BJ (cell line): ENCODE data around the gene MAP3K20. TPM values are rescaled to one million over a fixed set of nuclear protein-coding genes. Genes with fewer than 3 reads are reported as not detected.

Source experiments
- CTCF ChIA-PET: fragments of 350-600 bp; formaldehyde crosslinking; extraction: SDS; loops from one replicate; lab custom pipeline; 2021; ENCODE audit warnings: antibody characterized with exemption, inconsistent platforms; lab: Yijun Ruan, JAX
- POLR2A ChIA-PET: fragments of 300-600 bp; sonication (Branson Sonifier 250); formaldehyde crosslinking; extraction: SDS; loops from one replicate; lab custom pipeline; 2021; ENCODE audit warnings: antibody characterized with exemption; lab: Charles Lee
- DNase-seq: peaks from one replicate; pipeline ENCODE4 v3.0.0-alpha.2; 2011; ENCODE audit warnings: low read depth
- H3K27me3 ChIP-seq: 2 replicates; pipeline ENCODE4 v1.6.0; 2011; ENCODE audit warnings: low read length; ENCODE audit not compliant: control insufficient read depth, insufficient read depth
- H3K36me3 ChIP-seq: 2 replicates; pipeline ENCODE4 v1.5.1; 2011; ENCODE audit warnings: low read length; ENCODE audit not compliant: control insufficient read depth, insufficient read depth
- H3K4me3 ChIP-seq: 2 replicates; pipeline ENCODE4 v1.5.1; 2011; ENCODE audit warnings: low read depth, mild to moderate bottlenecking, control low read depth, low read length
- polyA plus RNA-seq: library from polyadenylated mRNA; depleted of rRNA; stranded (reverse); fragments of >200 nt; gene quantifications from 2 replicates; pipeline ENCODE4 v1.2.3, GENCODE V29; 2011
- TF ChIP-seq, protein P1 (sequence below): IDR thresholded peaks from 2 replicates; pipeline ENCODE4 v1.5.1; 2011; ENCODE audit warnings: low read depth, mild to moderate bottlenecking, control low read depth, inconsistent platforms, low read length, moderate library complexity; ENCODE audit not compliant: insufficient read depth

Gene MAP3K20
- polyA plus RNA-seq, 1 experiment, result 45.4 TPM

DNA sequence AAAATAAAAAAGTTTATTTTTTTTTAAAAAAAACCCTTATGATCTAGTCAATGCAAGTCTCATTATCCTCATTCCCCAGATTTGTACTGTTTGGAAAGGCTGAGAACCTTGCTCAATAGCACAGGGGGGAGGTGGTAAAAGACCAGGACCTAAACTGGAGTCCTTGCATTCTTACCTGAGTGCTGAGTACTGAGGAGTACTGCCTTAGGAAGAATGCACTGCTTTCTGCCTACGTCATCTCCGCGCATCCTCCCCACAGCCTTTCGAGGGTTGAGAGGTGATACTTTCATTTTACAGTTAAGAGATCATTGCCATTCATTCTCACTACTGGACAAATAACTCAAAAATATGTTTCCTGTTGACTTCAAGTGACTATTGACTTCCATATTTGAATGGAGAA is 73.8 kb downstream of the MAP3K20 start:
- DNase-seq, result no peak
- H3K27me3 ChIP-seq, result no peaks in the 10 kb centered on the region
- TF ChIP-seq, protein P1, sequence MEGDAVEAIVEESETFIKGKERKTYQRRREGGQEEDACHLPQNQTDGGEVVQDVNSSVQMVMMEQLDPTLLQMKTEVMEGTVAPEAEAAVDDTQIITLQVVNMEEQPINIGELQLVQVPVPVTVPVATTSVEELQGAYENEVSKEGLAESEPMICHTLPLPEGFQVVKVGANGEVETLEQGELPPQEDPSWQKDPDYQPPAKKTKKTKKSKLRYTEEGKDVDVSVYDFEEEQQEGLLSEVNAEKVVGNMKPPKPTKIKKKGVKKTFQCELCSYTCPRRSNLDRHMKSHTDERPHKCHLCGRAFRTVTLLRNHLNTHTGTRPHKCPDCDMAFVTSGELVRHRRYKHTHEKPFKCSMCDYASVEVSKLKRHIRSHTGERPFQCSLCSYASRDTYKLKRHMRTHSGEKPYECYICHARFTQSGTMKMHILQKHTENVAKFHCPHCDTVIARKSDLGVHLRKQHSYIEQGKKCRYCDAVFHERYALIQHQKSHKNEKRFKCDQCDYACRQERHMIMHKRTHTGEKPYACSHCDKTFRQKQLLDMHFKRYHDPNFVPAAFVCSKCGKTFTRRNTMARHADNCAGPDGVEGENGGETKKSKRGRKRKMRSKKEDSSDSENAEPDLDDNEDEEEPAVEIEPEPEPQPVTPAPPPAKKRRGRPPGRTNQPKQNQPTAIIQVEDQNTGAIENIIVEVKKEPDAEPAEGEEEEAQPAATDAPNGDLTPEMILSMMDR, result no peak
- no peaks in the 10 kb centered on the region for H3K36me3 ChIP-seq
- CTCF ChIA-PET, result interaction anchor here (1.3 to 1.4 kb wide), 2 partner anchors 13 to 122 kb away, joined by 3 to 4 read pairs; no protein-coding TSS in a partner anchor
- POLR2A ChIA-PET, result no interaction called here
- no peak overlapping the region for H3K4me3 ChIP-seq

DNA sequence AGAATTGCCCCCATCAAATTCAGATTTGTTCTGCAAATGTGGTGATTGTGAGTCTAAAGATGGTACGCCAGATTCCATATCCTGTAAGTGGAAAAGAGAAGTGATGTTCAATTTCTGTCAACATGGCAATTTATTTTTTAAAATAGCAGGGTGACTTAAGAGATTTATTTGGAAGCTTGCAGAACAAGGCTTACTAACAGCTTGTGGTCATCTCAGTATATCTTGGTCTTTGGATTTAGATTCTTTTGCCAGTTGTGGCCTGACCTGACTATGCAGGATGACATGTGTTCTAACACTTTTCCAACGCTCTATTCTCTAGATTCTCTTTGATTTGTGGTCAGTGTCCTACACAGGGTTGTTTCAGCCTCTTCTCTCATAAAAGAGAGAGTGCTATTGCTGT is 74.4 kb downstream of the MAP3K20 start:
- no peak overlapping the region for H3K4me3 ChIP-seq
- H3K27me3 ChIP-seq, result no peaks in the 10 kb centered on the region
- TF ChIP-seq, protein P1, result no peak
- CTCF ChIA-PET, result interaction anchor here (1.4 kb wide), 1 partner anchor 123 kb away, joined by 3 read pairs; no protein-coding TSS in a partner anchor
- POLR2A ChIA-PET, result interaction anchor here (0.9 to 1.1 kb wide), 2 partner anchors 27 to 73 kb away, joined by 3 read pairs; no protein-coding TSS in a partner anchor
- peak; percentile 37 for DNase-seq
- H3K36me3 ChIP-seq, result no peaks in the 10 kb centered on the region

DNA sequence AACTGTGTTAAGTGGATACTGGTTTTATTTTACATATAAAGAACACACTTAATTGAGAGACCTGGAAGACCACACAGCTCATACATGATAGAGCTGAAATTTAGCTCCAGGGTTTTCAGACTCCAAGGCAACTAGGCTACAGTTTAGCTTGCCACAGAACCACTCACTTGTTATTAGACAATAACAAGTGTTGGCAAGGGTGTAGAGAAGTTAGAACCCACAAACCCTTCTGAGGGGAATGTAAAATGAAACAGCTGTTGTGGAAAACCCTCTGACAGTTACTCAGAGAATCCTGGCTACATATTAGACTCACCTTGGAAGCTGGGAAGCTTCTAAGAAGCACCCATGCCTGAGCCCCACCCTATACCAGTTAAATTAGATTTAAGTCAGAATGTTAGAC is 75.3 kb downstream of the MAP3K20 start:
- ChIA-PET CTCF (interaction anchor here (1.4 kb wide), 1 partner anchor 124 kb away, joined by 3 read pairs; no protein-coding TSS in a partner anchor), POLR2A (interaction anchor here (0.9 to 1.1 kb wide), 2 partner anchors 28 to 74 kb away, joined by 3 read pairs; no protein-coding TSS in a partner anchor)
- DNase-seq, result no peak
- Histone ChIP-seq H3K27me3 (no peaks in the 10 kb centered on the region), H3K36me3 (no peaks in the 10 kb centered on the region), H3K4me3 (no peak overlapping the region)
- TF ChIP-seq, protein P1, result no peak

DNA sequence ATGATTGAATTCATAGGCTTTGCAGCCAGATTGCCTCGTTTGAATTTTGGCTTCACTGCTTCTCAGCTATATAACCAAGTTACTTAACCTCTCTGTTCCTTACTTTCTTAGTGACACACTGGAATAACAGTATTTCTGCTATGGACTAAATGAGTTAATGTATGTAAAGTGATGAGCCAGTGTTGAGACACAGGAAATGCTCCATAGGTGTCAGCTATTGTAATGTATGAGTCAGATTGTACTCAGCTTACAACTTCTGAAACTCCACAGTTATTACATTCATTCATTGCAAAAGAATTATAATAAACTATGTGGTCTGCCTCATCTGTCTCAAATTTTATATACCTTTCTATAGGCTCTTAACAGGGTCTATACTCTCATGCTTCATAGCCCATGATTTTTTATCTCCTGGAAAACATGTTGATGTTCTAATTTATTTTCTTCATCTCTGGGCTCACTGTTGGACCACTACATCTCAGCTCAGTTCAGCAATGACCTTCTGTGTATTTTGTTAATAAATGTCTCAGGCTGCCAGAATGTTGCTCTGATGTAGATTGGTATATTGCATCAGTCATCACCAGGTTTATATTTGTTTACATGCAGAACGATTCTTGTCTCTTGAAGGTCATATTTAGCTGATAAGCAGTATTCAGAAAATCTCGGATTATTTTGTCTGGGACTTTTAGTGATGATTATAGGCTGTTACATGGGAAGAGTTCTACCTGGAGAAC is 76.2 kb downstream of the MAP3K20 start:
- POLR2A ChIA-PET, result no interaction called here
- H3K36me3 ChIP-seq, result no peaks in the 10 kb centered on the region; the same call in 1 of the 2 replicates
- no peaks in the 10 kb centered on the region for H3K27me3 ChIP-seq
- H3K4me3 ChIP-seq, result no peak overlapping the region
- CTCF ChIA-PET, result interaction anchor here (0.6 to 1.0 kb wide), 2 partner anchors 59 to 346 kb away, joined by 3 read pairs; no protein-coding TSS in a partner anchor
- peak; percentile 22 for DNase-seq
- TF ChIP-seq, protein P1, result no peak

DNA sequence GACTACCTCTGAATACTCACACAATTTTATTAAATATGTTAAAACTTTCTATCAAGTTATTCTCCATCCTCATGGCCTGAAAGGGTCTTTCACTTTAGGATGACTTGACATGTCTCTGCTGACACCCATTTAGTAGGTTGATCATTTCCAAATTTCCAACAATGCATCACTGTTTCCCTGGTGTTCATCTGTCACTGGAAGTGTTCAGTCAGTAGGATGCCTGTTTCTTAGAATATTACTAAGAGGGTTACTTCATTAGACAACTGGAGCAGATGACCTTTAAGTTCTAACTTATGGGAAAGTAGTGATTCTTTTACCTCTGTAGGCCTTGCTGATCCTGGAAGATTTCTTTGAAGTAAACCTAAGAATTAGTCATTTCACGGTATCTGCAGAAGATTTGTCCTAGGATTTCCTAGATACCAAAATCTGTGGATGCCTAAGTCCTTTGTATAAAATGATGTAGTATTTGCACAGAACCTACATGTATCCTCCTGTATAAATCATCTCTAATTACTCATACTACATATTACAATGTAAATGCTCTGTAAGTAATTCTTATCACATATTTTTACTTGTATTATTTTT is 77.7 kb downstream of the MAP3K20 start:
- TF ChIP-seq, protein P1, result no peak
- Histone ChIP-seq H3K4me3 (no peak overlapping the region), H3K27me3 (no peaks in the 10 kb centered on the region), H3K36me3 (no peaks in the 10 kb centered on the region; the same call in 1 of the 2 replicates)
- no peak for DNase-seq
- POLR2A ChIA-PET, result no interaction called here
- CTCF ChIA-PET, result interaction anchor here (1.0 kb wide), 1 partner anchor 57 kb away, joined by 3 read pairs; no protein-coding TSS in a partner anchor
